T-helper 1 cell (primary cell): ENCODE measurements around the gene ASTL.

Source experiments
- DNase-seq, 5 donors: peaks; one replicate each; pipeline ENCODE4 v3.0.0-alpha.2; 2012 to 2020

The ASTL gene

GRCh38 chr2:96083064-96083939 lies 55.0 kb downstream of the ASTL start:
- DNase-seq: no peak

- DNase-seq: no peak
Observed at GRCh38 chr2:96082211-96083063, 55.9 kb downstream of the ASTL start.

- no peak for DNase-seq
Observed at GRCh38 chr2:96081042-96081441, 57.3 kb downstream of the ASTL start.

GRCh38 chr2:96075199-96075771 lies 63.0 kb downstream of the ASTL start:
- no peak for DNase-seq

GRCh38 chr2:96074156-96074555 lies 64.1 kb downstream of the ASTL start:
- DNase-seq: no peak

- no peak for DNase-seq
Observed at GRCh38 chr2:96073170-96073775, 65.0 kb downstream of the ASTL start.
